HL-60 (cell line): ENCODE data around the gene MDM1.

Experiments used
- DNase-seq, 2 experiments: peaks; one replicate each; pipeline ENCODE4 v3.0.0-alpha.2; 2010 to 2020; ENCODE audit warnings: low read depth in 1 of 2, low spot score in 1 of 2
- H3K27ac ChIP-seq: fragments of 250-450 bp; sonication (Bioruptor Pico); replicated peaks from 2 replicates; pipeline ENCODE4 v1.5.1; 2020; ENCODE audit warnings: mild to moderate bottlenecking, moderate library complexity
- H3K27me3 ChIP-seq: fragments of 250-450 bp; sonication (Bioruptor Pico); 2 replicates; pipeline ENCODE4 v1.5.1; 2021; ENCODE audit warnings: mild to moderate bottlenecking, moderate library complexity; ENCODE audit not compliant: insufficient read depth, poor library complexity, severe bottlenecking
- H3K4me3 ChIP-seq: replicated peaks from 2 replicates; pipeline ENCODE4 v1.5.1; 2011; ENCODE audit warnings: mild to moderate bottlenecking, control low read depth, low read length; ENCODE audit not compliant: insufficient read depth
- GABPA ChIP-seq: IDR thresholded peaks from 2 replicates; pipeline ENCODE4 v1.6.1; 2012; ENCODE audit warnings: low read depth
- POLR2AphosphoS5 ChIP-seq: IDR thresholded peaks from 2 replicates; pipeline ENCODE4 v1.6.1; 2012; ENCODE audit warnings: low read depth
- SPI1 ChIP-seq: IDR thresholded peaks from 2 replicates; pipeline ENCODE4 v1.6.1; 2012; ENCODE audit warnings: low read depth, mild to moderate bottlenecking, borderline replicate concordance
- TF ChIP-seq, protein P1 (sequence below): IDR thresholded peaks from one replicate; pipeline ENCODE4 v1.5.1; 2011; ENCODE audit warnings: low read length, control low read depth, inconsistent platforms; ENCODE audit not compliant: insufficient read depth
- TF ChIP-seq, protein P2 (sequence below): IDR thresholded peaks from 2 replicates; pipeline ENCODE4 v1.6.1; 2012; ENCODE audit warnings: low read depth; ENCODE audit not compliant: insufficient replicate concordance

MDM1 gene

GRCh38 chr12:68354977-68355541 is 22.9 kb upstream of the MDM1 start:
- DNase-seq, result no peak
- no peak overlapping the region for H3K27ac ChIP-seq
- TF ChIP-seq POLR2AphosphoS5, result no peak
- TF ChIP-seq, protein P1, sequence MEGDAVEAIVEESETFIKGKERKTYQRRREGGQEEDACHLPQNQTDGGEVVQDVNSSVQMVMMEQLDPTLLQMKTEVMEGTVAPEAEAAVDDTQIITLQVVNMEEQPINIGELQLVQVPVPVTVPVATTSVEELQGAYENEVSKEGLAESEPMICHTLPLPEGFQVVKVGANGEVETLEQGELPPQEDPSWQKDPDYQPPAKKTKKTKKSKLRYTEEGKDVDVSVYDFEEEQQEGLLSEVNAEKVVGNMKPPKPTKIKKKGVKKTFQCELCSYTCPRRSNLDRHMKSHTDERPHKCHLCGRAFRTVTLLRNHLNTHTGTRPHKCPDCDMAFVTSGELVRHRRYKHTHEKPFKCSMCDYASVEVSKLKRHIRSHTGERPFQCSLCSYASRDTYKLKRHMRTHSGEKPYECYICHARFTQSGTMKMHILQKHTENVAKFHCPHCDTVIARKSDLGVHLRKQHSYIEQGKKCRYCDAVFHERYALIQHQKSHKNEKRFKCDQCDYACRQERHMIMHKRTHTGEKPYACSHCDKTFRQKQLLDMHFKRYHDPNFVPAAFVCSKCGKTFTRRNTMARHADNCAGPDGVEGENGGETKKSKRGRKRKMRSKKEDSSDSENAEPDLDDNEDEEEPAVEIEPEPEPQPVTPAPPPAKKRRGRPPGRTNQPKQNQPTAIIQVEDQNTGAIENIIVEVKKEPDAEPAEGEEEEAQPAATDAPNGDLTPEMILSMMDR, result no peak
- TF ChIP-seq SPI1, result no peak
- TF ChIP-seq GABPA, result no peak
- TF ChIP-seq, protein P2, sequence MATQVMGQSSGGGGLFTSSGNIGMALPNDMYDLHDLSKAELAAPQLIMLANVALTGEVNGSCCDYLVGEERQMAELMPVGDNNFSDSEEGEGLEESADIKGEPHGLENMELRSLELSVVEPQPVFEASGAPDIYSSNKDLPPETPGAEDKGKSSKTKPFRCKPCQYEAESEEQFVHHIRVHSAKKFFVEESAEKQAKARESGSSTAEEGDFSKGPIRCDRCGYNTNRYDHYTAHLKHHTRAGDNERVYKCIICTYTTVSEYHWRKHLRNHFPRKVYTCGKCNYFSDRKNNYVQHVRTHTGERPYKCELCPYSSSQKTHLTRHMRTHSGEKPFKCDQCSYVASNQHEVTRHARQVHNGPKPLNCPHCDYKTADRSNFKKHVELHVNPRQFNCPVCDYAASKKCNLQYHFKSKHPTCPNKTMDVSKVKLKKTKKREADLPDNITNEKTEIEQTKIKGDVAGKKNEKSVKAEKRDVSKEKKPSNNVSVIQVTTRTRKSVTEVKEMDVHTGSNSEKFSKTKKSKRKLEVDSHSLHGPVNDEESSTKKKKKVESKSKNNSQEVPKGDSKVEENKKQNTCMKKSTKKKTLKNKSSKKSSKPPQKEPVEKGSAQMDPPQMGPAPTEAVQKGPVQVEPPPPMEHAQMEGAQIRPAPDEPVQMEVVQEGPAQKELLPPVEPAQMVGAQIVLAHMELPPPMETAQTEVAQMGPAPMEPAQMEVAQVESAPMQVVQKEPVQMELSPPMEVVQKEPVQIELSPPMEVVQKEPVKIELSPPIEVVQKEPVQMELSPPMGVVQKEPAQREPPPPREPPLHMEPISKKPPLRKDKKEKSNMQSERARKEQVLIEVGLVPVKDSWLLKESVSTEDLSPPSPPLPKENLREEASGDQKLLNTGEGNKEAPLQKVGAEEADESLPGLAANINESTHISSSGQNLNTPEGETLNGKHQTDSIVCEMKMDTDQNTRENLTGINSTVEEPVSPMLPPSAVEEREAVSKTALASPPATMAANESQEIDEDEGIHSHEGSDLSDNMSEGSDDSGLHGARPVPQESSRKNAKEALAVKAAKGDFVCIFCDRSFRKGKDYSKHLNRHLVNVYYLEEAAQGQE, result no peak
- no peaks in the 10 kb centered on the region for H3K27me3 ChIP-seq
- H3K4me3 ChIP-seq, result no peak overlapping the region

DNA sequence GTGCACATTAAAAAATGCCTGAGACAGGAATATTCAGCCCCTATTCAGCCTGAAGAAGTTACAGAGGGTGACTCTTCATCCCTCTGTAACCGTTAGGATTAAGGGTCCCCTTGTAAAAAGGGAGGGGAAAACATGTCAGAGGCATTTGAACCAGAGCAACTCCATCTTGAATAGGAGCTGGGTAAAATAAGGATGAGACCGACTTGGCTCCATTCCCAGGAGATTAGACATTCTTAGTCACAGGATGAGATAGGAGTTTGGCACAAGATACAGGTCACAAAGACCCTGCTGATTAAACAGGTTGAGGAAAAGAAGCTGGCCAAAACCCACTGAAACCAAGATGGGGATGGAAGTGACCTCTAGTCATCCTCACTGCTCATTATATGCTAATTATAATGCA is 19.9 kb upstream of the MDM1 start:
- DNase-seq, result no peak
- Histone ChIP-seq H3K27me3 (no peaks in the 10 kb centered on the region), H3K27ac (no peak overlapping the region), H3K4me3 (no peak overlapping the region)
- TF ChIP-seq, protein P1, result no peak
- no peak for TF ChIP-seq SPI1
- TF ChIP-seq GABPA, result no peak
- no peak for TF ChIP-seq POLR2AphosphoS5
- TF ChIP-seq, protein P2, result no peak

DNA sequence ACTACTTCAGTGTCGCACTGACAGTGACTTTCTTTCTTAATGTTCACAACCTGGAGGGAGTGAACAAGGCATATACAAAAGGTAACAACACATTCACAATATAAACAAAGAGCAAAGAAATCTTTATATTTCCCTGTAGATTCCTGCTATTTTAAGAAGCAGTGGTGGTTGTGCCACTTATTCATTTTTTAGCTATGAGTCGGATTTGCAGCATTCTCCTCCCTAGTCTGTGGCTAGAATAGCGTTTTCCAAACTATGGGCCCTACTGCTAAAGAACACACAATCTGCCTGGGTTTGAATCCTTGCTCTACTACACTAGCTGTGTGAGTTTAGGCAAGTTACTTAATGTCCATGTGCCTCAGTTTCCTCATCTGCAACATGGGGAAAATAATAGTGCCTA is 18.6 kb upstream of the MDM1 start:
- no peak overlapping the region for H3K27ac ChIP-seq
- no peaks in the 10 kb centered on the region for H3K27me3 ChIP-seq
- H3K4me3 ChIP-seq, result no peak overlapping the region
- no peak for DNase-seq
- TF ChIP-seq POLR2AphosphoS5 (no peak), SPI1 (no peak), GABPA (no peak)
- TF ChIP-seq, protein P2, result no peak
- TF ChIP-seq, protein P1, result no peak
